Measurements from ENCODE around the gene SPATA2. TPM values are rescaled to one million over a fixed set of nuclear protein-coding genes. Genes with fewer than 3 reads are reported as not detected.
"Not testable (repeated sequence)": the region's sequence is repeated elsewhere in the genome, so short reads cannot be mapped to it uniquely, and the experiment has no call there.

Gene SPATA2
- total RNA-seq, 4 donors from 2014 or later, result 3.3 to 5.6 (median 4.0) TPM

GRCh38 chr20:49904440-49905214, 10.7 kb downstream of the SPATA2 start:
- no peak overlapping the region for H3K27ac ChIP-seq
- TF ChIP-seq, protein P1, sequence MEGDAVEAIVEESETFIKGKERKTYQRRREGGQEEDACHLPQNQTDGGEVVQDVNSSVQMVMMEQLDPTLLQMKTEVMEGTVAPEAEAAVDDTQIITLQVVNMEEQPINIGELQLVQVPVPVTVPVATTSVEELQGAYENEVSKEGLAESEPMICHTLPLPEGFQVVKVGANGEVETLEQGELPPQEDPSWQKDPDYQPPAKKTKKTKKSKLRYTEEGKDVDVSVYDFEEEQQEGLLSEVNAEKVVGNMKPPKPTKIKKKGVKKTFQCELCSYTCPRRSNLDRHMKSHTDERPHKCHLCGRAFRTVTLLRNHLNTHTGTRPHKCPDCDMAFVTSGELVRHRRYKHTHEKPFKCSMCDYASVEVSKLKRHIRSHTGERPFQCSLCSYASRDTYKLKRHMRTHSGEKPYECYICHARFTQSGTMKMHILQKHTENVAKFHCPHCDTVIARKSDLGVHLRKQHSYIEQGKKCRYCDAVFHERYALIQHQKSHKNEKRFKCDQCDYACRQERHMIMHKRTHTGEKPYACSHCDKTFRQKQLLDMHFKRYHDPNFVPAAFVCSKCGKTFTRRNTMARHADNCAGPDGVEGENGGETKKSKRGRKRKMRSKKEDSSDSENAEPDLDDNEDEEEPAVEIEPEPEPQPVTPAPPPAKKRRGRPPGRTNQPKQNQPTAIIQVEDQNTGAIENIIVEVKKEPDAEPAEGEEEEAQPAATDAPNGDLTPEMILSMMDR (IDR thresholded peaks at IDR 0.05), result no peak
- no peak for TF ChIP-seq POLR2A (IDR thresholded peaks at IDR 0.05)
- no peaks in the 10 kb centered on the region for H3K9me3 ChIP-seq
- H3K36me3 ChIP-seq, result peaks cover 18 to 64% (median 21%) of the 10 kb centered on the region in 3 donors
- H3K4me1 ChIP-seq, result peaks cover 0 to 5% (median 0%) of the 10 kb centered on the region in 3 donors
- no peaks in the 10 kb centered on the region for H3K27me3 ChIP-seq
- H3K4me3 ChIP-seq, result no peak overlapping the region
- no peak for DNase-seq
- 83 to 90% methylated on average over 14 to 16 of the region's 17 CpGs for WGBS, 2 donors
- intact Hi-C loops (cut with DNase I), result no loop called here

GRCh38 chr20:49901588-49901987, 13.7 kb downstream of the SPATA2 start:
- DNase-seq, result no peak
- Histone ChIP-seq H3K27ac (no peak overlapping the region), H3K27me3 (no peaks in the 10 kb centered on the region), H3K4me3 (no peak overlapping the region), H3K4me1 (no peaks in the 10 kb centered on the region), H3K9me3 (no peaks in the 10 kb centered on the region), H3K36me3 (peaks cover 8 to 33% (median 11%) of the 10 kb centered on the region in 3 donors)
- 75 to 100% methylated on average over 1 to 5 of the region's 5 CpGs for WGBS, 2 donors
- intact Hi-C loops (cut with DNase I), result no loop called here
- TF ChIP-seq, protein P1 (IDR thresholded peaks at IDR 0.05), result no peak
- no peak for TF ChIP-seq POLR2A (IDR thresholded peaks at IDR 0.05)

DNA sequence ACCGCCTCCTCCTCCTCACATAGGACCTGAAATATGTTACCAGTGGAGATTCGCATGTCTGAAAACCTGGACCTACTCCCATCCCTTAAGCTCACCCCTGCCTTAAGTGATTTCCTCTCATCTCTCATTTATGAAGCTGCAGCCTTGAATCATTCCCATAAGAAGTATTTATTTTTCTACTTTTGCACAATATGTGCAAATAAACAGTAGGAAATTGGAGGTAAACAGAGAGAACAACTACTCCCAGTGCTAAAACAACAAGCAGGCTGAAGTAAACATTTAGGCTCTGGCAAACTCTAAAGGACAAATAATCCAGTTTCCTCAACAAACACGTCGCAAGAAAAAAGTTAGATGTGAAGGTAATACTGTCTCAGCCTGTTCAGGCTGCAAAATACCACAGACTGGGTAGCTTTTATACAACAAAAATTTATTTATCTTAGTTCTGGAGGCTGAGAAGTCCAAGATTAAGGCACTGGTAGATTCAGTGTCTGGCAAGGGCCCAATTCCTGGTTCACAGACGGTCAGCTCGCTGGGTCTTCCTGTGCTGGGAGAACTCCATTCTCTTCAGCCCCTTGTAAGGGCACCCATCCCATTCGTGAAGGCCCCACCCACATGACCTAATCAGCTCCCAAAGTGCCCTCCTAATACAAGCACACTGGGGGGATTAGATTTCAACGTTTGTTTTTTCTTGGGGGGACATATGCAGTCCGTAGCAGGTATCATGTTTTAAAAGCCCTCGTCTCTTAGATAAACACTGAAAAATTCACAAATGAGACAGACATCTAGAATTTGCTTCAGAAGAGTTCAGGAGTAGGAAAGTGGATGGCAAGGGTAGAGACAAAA, 15.6 kb downstream of the SPATA2 start:
- peaks cover 0 to 15% (median 0%) of the 10 kb centered on the region in 3 donors for H3K36me3 ChIP-seq
- no peaks in the 10 kb centered on the region for H3K27me3 ChIP-seq
- no peak for DNase-seq
- intact Hi-C loops (cut with DNase I), result no loop called here
- 66 to 75% methylated on average over 9 to 10 of the region's 10 CpGs for WGBS, 2 donors
- no peaks in the 10 kb centered on the region for H3K9me3 ChIP-seq
- no peak overlapping the region for H3K4me3 ChIP-seq
- no peak overlapping the region for H3K27ac ChIP-seq
- no peaks in the 10 kb centered on the region for H3K4me1 ChIP-seq
- TF ChIP-seq, protein P1 (IDR thresholded peaks at IDR 0.05), result no peak
- TF ChIP-seq POLR2A (IDR thresholded peaks at IDR 0.05), result no peak

- Histone ChIP-seq H3K27me3 (no peaks in the 10 kb centered on the region), H3K4me1 (peaks cover 0 to 28% (median 0%) of the 10 kb centered on the region in 3 donors), H3K4me3 (no peak overlapping the region), H3K36me3 (no peaks in the 10 kb centered on the region), H3K9me3 (no peaks in the 10 kb centered on the region), H3K27ac (no peak overlapping the region)
- intact Hi-C loops (cut with DNase I), result no loop called here
- no peak for TF ChIP-seq POLR2A (IDR thresholded peaks at IDR 0.05)
- TF ChIP-seq, protein P1 (IDR thresholded peaks at IDR 0.05), result no peak
- WGBS, 2 donors, result 76 to 87% methylated on average over 6 of the region's 6 CpGs
- no peak for DNase-seq
Measured at GRCh38 chr20:49896204-49896603, 19.1 kb downstream of the SPATA2 start.

DNA sequence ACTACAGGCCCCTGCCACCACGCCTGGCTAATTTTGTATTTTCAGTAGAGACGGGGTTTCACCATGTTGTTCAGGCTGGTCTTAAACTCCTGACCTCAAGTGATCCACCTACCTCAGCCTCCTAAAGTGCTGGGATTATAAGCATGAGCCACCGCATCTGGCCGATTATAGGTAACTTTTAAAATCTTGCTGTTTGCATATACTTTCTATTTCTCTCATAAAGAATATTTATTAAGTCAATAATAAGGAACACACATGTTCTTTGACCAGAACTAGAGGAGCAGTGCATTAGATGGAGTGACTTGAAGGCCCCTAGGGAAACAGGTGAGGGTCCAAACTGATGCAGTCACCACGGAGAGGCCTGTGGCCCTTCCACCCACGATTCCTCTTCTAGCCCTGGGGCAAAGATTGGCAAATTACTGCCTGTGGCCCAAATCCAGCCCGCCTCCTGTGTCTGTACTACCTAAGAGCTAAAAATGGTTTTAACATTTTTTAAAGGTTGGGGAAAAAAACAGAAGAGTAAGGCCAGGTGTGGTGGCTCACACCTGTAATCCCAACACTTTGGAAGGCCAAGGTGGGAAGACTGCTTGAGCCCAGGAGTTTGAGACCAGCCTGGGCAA, 19.7 kb downstream of the SPATA2 start:
- not testable (repeated sequence) for H3K27ac ChIP-seq
- H3K4me1 ChIP-seq, result peaks cover 0 to 35% (median 2%) of the 10 kb centered on the region in 3 donors

More for the DNA sequence above, 19.7 kb downstream of the SPATA2 start:
- 70 to 83% methylated on average over 6 to 7 of the region's 7 CpGs for WGBS, 2 donors
- DNase-seq; intact Hi-C loops (cut with DNase I); H3K36me3 ChIP-seq; H3K4me3 ChIP-seq; H3K9me3 ChIP-seq; H3K27me3 ChIP-seq: not testable (repeated sequence)

Data from esophagus squamous epithelium (tissue), 5 donors.